ENCODE measurements around the gene CTDNEP1.

DNA sequence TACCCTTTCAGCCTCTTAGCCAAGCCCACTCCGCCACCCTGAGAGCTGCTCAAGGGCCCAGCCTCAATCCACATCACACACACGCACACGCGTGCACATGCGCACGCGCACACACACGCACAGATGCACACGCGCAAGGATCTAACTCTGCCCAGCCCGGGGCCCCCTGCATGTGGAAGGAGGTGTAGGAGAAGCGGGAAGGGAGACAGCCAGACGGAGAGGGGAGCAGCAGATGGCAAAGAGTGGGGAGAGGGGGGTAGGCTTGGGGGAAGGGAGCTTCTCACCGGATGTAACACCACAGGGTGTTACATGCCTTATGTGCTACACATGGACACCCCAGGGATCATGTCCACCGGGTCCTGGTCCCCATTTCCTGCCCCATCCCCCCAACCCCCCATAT is 47.2 kb downstream of the CTDNEP1 start:
- TF ChIP-seq GABPA (IDR thresholded peaks at IDR 0.05 in 1 of 2, conservative IDR thresholded peaks at IDR 0.05 in 1 of 2): no peak
- TF ChIP-seq, protein P1, sequence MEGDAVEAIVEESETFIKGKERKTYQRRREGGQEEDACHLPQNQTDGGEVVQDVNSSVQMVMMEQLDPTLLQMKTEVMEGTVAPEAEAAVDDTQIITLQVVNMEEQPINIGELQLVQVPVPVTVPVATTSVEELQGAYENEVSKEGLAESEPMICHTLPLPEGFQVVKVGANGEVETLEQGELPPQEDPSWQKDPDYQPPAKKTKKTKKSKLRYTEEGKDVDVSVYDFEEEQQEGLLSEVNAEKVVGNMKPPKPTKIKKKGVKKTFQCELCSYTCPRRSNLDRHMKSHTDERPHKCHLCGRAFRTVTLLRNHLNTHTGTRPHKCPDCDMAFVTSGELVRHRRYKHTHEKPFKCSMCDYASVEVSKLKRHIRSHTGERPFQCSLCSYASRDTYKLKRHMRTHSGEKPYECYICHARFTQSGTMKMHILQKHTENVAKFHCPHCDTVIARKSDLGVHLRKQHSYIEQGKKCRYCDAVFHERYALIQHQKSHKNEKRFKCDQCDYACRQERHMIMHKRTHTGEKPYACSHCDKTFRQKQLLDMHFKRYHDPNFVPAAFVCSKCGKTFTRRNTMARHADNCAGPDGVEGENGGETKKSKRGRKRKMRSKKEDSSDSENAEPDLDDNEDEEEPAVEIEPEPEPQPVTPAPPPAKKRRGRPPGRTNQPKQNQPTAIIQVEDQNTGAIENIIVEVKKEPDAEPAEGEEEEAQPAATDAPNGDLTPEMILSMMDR (IDR thresholded peaks at IDR 0.05; ENCODE audit: low read depth, low read length, missing input control): no peak
- TF ChIP-seq, protein P2, sequence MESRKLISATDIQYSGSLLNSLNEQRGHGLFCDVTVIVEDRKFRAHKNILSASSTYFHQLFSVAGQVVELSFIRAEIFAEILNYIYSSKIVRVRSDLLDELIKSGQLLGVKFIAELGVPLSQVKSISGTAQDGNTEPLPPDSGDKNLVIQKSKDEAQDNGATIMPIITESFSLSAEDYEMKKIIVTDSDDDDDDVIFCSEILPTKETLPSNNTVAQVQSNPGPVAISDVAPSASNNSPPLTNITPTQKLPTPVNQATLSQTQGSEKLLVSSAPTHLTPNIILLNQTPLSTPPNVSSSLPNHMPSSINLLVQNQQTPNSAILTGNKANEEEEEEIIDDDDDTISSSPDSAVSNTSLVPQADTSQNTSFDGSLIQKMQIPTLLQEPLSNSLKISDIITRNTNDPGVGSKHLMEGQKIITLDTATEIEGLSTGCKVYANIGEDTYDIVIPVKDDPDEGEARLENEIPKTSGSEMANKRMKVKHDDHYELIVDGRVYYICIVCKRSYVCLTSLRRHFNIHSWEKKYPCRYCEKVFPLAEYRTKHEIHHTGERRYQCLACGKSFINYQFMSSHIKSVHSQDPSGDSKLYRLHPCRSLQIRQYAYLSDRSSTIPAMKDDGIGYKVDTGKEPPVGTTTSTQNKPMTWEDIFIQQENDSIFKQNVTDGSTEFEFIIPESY (IDR thresholded peaks at IDR 0.05): no peak
- TF ChIP-seq FOXA1 (IDR thresholded peaks at IDR 0.05): no peak
- TF ChIP-seq, protein P3, sequence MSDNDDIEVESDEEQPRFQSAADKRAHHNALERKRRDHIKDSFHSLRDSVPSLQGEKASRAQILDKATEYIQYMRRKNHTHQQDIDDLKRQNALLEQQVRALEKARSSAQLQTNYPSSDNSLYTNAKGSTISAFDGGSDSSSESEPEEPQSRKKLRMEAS (IDR thresholded peaks at IDR 0.05): no peak
- TF ChIP-seq RAD21 (IDR thresholded peaks at IDR 0.05): no peak
